IPS DF 4.7 (cell line): ENCODE results near the gene RGL1.
"Not testable (repeated sequence)": the region's sequence is repeated elsewhere in the genome, so short reads cannot be mapped to it uniquely, and the experiment has no call there.

Experiments
- DNase-seq: peaks from one replicate; pipeline ENCODE4 v3.0.0-alpha.2; 2013; ENCODE audit warnings: low spot score; ENCODE audit errors: extremely low read depth

Gene RGL1

DNA sequence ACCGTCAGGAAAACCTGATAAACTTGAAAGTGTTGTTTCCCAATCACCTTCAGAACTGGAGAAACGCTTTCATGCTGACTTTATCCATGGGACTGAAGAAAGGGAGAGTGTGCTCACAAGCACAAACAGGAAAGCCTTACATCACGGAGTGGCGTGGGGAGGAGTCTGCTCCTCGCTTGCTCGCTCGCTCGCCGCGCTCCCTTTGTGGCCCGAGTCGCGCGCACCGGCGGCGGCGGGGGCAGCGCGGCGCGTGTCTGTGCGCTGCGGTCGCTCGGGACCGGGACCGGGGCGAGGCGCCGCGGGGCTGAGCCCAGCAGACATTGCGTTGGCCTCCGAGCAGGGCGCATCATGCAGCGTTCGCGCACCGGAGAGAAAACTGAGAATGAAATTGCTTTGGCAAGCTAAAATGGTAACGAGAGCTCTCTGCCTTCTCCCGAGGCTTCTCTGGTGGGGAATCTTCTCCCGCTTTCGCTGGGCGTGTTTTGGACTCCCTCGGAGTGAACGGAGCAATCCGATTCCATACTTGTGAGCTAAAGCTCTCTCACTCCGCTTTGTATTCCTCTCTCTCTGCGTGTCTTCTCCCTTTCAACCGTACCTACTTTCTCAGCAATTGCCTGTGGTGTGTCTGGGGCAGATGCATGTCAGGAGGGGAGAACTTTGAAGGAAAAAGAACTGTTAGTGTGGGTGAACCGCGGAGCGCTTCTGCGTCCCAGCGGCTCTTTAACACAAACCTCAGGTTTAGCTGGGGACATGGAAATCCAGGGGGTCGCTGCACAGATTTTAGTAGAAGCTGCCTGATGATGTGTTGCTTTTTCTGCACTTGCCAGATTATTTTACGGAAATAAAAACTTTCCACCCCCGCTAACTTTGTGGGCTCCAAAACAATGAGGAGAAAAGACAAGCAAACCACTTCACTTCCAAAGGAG is at the start of gene RGL1:
Gene RGL1 (plus strand): TSS at position 205 of the 926 bp plus-strand sequence. CDS start 178 bp downstream, at position 383.
- DNase-seq: no peak

DNA sequence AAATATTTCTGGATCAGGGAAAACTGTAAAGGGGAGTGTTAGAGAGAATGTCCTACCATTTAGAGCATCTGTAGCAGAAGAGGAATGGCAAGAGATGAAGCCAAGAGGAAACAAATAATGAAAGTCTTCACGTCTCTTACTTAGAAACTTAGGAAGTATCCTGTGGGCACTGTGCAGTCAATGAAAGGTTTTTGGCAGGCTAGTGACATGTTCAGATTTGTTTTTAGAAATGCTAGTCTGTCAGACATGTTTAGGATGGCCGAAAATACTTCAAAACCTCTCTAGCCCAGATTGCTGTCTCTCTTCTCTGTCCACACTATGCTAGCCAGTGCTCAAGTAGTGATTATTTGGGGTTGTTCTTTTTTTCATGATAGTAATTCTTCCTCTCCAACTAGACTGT is 48.6 kb upstream of the RGL1 start:
- no peak for DNase-seq

DNA sequence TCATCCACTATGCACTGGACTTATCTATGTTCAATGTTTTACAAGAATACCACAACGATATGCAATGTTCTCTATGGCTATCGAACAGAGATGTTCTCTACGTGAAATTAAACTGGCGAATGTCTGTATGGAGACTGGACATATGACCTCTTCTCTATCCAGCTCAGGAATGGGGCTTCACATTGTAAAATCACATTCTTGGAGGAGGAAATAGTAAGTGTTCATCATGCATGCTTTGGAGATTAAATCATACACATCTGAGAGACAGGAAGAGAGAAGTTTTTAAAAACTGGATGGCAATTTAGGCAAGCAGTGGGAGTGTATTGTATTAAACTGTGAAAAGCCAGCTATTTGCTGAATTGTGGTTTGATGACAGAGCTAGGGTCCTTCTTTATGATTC is 47.9 kb upstream of the RGL1 start:
- DNase-seq: no peak

DNA sequence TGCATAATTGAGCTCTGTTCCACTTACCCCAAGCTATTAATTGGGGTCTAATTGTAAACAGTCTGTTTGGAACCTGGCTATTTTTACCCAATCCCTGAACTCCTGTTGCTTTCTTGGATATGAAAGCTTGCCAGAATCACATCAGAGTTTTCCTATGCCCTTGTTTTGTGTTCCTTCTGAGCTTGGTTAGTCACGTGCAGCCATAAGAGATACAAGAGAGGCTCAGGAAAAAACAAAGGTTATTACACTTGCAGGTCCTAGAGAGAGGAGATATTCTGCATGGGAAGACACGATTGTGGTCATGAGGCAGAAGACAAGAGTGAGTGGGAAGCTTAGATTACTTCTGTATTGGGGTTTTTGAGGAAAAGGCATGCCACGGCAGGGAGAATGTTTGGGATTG is 46.0 kb upstream of the RGL1 start:
- DNase-seq: no peak

DNA sequence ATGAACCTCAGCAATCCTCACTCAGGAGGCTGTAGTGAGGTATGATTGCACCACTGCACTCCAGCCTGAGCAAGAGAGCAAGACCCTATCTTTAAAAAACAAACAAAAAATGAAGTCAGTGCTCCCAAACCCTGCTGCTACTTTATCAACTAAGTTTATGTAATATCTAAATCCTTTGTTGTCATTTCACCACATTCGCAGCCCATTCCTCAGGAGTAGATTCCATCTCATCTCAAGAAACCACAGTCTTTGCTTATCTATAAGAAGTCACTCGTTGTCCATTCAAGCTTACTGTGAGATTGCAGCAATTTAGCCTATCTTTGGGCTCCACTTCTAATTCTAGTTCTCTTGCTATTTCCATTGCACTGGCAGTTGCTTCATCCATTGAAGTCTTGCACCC is 44.3 kb upstream of the RGL1 start:
- no peak for DNase-seq

DNA sequence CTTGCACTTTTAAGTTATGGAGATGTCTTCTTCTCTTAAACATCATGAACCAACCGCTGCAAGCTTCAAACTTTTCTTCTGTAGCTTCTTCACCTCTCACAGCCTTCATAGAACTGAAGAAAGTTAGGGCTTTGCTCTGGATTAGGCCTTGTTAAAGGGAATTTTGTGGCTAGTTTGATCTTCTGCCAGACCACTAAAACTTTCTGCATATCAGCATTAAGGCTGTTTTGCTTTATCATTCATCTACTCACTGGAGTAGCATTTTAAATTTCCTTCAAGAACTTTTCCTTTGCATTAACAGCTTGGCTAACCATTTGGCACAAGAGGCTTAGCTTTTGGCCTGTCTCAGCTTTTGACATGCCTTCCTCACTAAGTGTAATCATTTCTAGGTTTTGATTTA is 43.0 kb upstream of the RGL1 start:
- no peak for DNase-seq

DNA sequence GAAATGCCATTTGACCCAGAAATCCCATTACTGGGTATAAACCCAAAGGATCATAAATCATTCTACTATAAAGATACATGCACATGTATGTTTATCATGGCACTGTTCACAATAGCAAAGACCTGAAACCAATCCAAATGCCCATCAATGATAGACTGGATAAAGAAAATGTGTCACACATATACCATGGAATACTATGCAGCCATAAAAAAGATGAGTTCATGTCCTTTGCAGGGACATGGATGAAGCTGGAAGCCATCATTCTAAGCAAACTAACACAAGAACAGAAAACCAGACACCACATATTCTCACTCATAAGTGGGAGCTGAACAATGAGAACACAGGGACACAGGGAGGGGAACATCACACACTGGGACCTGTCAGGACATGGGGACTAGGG is 42.1 kb upstream of the RGL1 start:
- not testable (repeated sequence) for DNase-seq

DNA sequence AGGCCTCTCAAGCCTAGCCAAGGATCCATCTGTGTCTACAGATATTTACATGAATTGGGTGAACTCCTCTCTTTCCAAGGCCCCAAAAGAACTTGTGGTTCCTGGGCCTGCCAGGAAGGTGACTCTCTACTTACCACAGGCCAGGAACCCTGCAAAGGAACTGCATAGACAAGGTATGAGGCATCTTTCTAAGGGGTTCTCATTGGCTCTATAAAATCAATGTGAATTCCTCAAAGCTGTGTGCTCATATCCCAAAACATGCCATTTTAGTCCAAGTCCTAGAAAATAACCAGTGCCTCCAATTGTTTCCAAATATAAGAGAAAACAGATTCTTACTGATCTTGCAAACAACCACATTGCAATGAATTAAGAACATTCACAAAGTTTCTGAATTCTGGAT is 39.9 kb upstream of the RGL1 start:
- no peak for DNase-seq

DNA sequence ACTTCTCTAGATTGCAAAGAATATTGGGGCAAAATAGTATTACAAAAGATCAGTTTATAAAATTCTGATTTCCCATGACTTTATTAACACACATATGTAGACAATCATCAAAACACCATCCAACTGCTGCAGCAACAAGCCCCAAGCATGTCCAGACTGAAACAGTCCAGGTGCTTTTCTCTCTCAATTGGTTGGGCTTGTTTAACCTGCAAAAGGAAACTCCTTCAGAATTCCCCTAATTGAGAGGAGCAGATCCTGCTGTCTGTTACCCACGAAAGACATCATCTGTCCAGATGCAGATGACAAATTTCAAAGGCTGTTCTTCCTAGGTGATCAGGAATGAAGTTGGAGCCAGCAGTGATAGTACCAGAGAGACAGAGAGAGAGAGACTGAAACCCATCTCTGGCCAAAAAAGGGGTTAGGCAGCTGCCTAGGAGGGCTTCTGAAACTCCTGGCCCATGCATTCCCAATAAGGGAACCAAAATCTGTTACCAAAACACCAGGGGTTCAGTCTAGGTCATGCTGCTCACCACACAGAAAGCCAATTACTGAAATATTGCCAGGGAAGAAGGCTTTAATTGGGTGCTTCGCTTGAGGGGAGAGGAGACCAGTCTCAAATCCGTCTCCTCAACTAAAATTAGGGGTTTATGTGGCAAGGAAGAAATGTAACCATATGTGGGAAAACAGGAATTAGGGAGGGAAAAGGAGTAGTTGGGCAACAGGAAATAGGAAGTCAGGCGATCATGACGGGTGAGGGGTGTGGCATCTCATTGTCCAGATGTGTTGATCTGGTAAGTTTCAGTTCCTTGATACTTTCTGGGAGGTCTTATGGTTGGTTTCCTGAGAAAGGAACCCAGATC is 34.7 kb upstream of the RGL1 start:
- no peak for DNase-seq

DNA sequence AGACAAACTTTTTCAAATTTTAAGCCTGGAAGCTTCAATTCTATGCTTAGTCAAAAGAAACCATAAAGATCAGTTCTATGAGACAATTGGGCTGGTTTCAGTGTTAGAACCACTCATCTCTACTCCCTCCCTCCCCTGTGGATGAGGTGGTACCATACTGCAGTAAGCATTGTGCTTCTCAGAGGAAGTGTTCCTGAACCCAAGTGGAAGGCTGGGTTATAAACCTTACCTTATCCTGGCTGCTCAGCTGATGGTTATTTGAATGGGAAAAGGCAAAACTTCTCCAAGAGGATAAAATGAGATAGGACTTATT is 34.1 kb upstream of the RGL1 start:
- no peak for DNase-seq

DNA sequence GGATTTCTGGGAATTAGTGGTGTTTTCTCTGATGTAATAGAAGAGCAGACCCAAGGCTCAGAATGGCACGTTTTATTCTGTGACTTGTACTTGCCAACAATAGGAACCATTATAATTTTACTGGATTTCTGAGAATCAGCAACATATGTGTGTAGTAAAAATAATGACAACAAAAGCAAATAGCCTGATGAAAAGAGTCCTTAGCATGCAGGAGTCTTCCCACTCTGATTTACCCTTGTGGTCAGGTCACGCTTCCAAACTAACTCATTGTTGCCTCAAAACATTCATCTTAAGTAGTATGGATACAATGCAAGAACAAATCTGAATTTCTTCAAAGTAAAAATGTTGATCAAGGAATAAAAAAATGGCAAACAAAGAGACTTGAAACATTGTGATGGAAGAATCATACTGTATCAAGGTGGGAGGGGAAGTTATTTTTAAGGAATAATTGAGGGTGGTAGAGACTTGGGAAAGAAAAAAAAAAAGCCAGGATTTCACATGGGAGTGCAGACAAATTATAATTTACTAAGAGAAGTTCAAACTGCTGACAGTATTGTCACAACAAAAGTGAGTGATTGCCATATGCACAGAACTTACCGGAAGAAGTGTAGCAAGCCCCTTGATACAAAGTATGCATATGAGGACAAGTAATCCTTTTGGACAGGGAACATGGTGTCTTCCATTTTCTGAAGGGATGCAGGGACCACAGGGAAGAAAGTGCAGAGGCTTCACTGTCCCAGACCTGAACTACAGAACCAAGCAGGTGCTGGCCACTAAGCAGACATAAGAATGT is 31.2 kb upstream of the RGL1 start:
- no peak for DNase-seq

DNA sequence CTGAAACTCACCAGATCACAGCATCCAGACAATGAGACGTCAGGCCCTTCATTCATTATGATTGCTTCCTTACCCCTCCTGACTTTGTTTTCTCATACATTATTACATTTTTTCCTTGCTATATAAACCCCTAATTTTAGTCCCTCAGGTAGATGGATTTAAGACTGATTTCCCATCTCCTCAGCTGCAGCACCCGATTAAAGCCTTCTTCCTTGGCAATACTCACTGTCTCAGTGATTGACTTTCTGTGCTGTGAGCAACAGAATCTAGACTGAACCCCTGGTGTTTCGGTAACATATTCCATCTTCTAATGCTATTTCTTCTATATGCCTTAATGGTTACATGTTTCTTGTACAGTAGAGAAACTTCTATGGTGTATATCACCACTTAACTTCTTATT is 30.0 kb upstream of the RGL1 start:
- DNase-seq: no peak

DNA sequence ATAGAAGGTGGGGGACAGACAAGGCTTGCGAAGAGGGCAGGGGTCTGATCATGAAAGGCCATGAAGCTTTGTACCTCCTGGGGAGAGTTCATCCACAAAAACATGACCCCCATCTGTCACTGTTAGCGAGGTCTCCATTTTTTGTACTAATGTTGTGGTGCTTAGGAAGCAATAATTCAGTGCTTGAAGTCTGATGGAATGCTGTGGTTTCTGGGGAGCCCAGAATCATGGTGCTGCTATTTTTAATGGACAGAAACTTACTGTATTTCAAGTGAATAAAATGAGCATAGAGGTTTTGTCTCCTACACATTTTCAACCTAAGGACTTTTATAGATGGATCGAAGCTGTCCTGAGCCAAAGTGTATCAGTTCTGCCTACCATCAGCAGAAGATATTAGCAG is 28.2 kb upstream of the RGL1 start:
- DNase-seq: no peak

DNA sequence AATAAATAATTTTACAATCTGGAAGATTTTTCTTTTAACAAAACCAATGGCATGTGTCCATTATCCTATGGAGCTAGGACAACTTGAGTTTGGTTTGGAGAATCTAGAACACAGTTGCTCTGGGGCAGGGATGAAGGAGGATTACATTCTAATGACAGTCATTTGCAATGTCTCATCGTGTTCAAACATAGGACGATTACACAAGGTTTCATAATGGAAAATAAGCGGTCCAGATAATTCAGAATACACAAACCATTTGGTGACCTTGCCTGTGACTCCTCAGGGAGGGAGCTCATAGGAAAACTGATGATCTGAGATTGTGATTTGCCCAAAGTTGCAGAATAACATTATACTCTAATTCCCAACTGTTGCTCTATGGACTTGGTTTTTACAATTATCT is 27.6 kb upstream of the RGL1 start:
- no peak for DNase-seq

DNA sequence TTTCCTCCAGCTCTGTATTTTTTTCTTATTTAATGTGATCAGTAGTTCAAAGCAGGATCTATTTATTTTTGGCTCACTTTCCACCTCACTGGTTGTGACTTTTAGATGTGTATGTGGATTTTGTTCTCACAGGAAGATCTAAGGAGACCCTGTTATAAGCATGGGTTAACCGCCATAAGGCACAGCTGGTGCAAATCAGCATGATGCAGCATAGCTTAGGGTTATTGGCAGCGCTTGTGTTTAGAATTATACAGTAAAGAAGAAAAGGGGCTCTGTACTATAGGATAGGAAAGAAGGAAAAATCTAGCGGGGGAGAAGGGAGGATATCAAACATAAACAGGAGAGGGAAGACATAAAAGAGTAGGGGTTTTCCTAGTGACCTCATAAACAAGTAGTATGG is 26.9 kb upstream of the RGL1 start:
- no peak for DNase-seq

DNA sequence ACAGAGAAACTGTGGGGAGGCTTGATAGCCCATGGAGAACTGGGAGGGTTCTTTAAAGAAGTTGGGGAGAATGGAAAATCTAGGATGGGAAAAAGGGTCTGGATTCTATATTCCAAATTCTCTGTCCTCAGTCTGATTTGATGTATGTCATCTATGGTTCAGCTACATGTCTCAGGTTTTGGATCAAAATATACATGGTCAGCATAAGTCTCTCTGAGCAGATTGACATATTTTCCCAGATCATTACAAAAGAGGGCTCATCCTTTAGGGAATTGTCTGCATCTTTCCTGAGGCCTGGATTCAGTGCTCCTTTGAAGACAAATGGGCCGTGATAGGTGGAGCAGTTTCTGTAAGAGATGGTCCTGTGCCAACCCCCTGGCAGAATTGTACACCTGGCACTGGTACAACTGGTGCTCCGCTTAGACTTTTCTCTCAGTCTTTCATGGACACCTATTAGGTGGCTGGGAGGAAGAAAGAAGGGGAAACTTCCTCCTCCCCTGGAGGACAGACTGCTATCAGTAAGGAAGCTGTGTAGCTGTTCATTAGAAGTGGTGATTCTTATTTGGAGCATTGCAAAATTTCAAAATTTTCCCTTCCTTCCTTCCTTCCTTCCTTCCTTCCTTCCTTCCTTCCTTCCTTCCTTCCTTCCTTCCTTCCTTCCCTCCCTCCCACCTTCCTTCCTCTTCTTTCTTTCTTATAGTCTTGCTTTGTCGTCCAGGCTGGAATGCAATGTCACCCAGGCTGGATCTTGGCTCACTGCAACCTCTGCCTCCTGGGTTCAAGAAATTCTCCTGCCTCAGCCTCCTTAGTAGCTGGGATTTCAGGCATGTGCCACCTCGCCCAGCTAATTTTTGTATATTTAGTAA is 26.1 kb upstream of the RGL1 start:
- DNase-seq: no peak

DNA sequence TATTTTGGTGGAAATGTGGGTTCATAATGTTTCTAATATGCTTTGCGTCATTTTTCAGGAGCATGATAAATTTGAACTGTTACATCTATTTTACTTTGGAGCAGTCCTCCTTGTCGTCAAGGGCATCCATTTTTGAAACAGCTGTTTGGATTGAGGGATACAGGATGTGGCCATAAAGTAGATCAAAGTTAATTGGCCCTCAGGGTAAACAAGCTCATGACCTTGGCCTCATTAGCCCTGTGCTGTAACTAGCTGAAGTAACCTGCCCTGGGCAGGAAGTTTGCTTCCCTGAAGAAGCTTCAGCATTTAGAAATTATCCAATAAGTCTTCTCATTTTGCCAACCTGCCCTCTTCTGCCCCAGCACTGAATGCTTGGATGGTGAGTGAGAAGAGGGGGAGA is 24.8 kb upstream of the RGL1 start:
- DNase-seq: no peak

DNA sequence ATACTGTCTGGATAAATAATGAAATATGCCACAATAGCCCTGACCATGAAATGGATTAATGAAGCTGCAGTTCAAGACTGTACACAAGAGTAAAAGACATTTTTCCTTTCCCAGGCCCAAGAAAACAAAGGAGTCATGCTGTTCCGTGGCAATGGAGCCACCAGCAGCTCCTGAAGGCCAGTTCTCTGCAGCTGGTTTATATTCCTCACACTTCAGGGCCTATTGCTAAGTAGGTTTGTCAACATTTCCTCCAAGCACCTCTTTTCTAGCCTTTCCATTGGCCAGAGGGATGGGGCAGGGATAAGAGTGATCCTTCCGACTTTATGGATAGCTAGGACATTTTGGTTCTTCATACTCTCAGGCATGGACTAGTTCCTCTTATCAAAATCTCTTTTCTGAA is 24.2 kb upstream of the RGL1 start:
- DNase-seq: no peak

DNA sequence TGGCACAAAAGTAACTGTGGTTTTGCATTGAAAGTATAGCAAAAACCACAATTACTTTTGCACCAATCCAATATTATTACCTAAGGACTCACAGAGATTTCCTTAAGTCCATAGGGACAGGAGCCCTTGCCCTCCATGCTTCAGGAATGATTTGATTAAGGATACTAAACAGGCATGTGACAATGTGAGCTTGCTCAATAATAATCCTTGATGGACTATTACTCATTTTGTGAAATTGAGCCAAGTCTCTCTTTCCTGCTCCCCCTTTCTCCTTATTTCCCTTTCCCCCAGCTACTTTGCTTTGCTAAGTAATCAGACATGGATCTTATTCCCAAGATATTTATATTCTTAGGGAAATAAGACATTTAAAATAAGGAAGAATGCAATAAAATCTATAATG is 21.6 kb upstream of the RGL1 start:
- no peak for DNase-seq

DNA sequence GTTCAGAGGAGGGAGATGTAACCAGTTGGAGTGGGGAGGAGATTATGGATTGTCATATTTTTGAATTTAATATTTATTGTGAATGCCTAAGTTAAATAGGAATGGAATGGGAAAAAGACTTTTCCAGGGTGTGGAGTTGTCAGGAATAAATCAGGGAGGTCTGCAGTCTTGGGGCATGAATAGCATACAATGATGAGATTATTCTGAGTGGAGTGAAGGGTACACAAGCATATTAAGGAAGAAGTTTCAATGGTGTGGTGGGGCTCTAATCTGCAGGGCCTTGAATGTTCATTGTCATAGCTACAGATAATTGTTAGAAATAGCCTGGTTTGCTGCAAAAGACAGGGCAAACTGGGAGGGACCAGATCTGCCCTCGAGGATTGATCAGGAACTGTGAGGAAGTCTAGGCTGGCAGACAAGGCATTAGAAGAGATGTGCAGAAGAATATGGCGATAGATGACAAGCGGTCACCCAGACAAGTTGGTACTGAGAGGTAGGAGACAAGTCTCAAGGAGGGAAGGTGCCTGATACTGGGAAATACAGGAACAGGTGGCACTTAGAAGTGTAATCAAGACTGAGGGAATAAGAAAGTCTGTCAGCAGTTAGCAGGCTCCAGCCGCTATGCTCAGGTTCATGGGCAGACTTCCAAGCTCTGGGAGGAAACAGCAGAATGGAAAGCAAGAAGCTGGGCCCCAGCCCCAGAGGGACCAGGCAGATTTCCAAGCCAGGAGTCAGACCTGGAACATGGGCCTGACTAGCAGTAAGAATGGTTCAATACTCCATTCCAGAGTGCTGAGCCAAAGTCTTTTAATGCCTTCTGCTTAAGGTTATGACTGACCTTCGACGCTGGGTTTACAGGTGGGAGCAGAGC is 20.9 kb upstream of the RGL1 start:
- DNase-seq: no peak
